Fibroblast of skin of abdomen (primary cell): ENCODE results near the gene PDX1.

Experiments
- DNase-seq: peaks from one replicate; pipeline ENCODE4 v3.0.0-alpha.2; 2013

PDX1 gene

GRCh38 chr13:27970382-27971235, 50.8 kb downstream of the PDX1 start:
- DNase-seq = no peak

- DNase-seq = no peak
Measured at GRCh38 chr13:27971236-27971645, 51.4 kb downstream of the PDX1 start.

- no peak for DNase-seq
Measured at GRCh38 chr13:27971776-27972477, 52.1 kb downstream of the PDX1 start.

- DNase-seq = no peak
Measured at GRCh38 chr13:27972478-27972820, 52.6 kb downstream of the PDX1 start.

- DNase-seq = no peak
Measured at GRCh38 chr13:27973291-27973690, 53.5 kb downstream of the PDX1 start.

- DNase-seq = no peak
Measured at GRCh38 chr13:27973961-27974662, 54.3 kb downstream of the PDX1 start.
